WTC11 (cell line): Measurements from ENCODE around the gene CYP1A2. TPM values are rescaled to one million over a fixed set of nuclear protein-coding genes. Genes with fewer than 3 reads are reported as not detected.

ENCODE experiments used
- ATAC-seq: fragments of 200-7000 bp; cut with Tn5 transposase; 2 replicates; pipeline ENCODE4 v1.10.0; 2021; ENCODE audit warnings: mild to moderate bottlenecking, moderate library complexity
- CTCF ChIA-PET: fragments of 300-600 bp; sonication (Branson Sonifier 250); formaldehyde crosslinking; loops from one replicate; lab custom pipeline; 2021; ENCODE audit warnings: antibody characterized with exemption; lab: Charles Lee
- POLR2A ChIA-PET: fragments of 350-600 bp; sonication (Branson Sonifier 250); formaldehyde crosslinking; loops from one replicate; lab custom pipeline; 2021; ENCODE audit warnings: antibody characterized with exemption; lab: Charles Lee
- DNase-seq: peaks from one replicate; pipeline ENCODE4 v3.0.0; 2021; ENCODE audit warnings: low spot score
- H3K27ac Mint-ChIP-seq: 2 replicates; pipeline ENCODE4 v1.8.0; 2021; ENCODE audit warnings: mixed read lengths
- H3K27me3 Mint-ChIP-seq: 2 replicates; pipeline ENCODE4 v1.8.0; 2021; ENCODE audit warnings: low read depth, mild to moderate bottlenecking, moderate library complexity, mixed read lengths
- H3K36me3 Mint-ChIP-seq: 2 replicates; pipeline ENCODE4 v1.8.0; 2021; ENCODE audit warnings: mixed read lengths
- H3K4me1 Mint-ChIP-seq: 2 replicates; pipeline ENCODE4 v1.8.0; 2022; ENCODE audit warnings: mixed read lengths
- H3K4me3 Mint-ChIP-seq: 2 replicates; pipeline ENCODE4 v1.8.0; 2021; ENCODE audit warnings: mild to moderate bottlenecking, moderate library complexity, mixed read lengths
- H3K9me3 Mint-ChIP-seq: 2 replicates; pipeline ENCODE4 v1.8.0; 2021; ENCODE audit warnings: mixed read lengths
- ATF6 ChIP-seq: sonication (generic); formaldehyde crosslinking; IDR thresholded peaks from 2 replicates; pipeline ENCODE4 v1.8.1; 2023; ENCODE audit warnings: mild to moderate bottlenecking, missing genetic modification reagents
- CBFB ChIP-seq: sonication (generic); formaldehyde crosslinking; IDR thresholded peaks from 2 replicates; pipeline ENCODE4 v1.8.1; 2022; ENCODE audit warnings: mild to moderate bottlenecking, low read depth, missing genetic modification reagents
- ELF4 ChIP-seq: sonication (generic); formaldehyde crosslinking; IDR thresholded peaks from 2 replicates; pipeline ENCODE4 v1.8.1; 2022; ENCODE audit warnings: low read depth, mild to moderate bottlenecking, moderate library complexity, missing genetic modification reagents
- NFYB ChIP-seq: sonication (generic); formaldehyde crosslinking; conservative IDR thresholded peaks from 2 replicates; pipeline ENCODE4 v1.8.0; 2022; ENCODE audit warnings: low read depth, missing genetic modification reagents
- SMAD3 ChIP-seq: sonication (generic); formaldehyde crosslinking; IDR thresholded peaks from 2 replicates; pipeline ENCODE4 v1.8.0; 2022; ENCODE audit warnings: missing genetic modification reagents, mild to moderate bottlenecking, borderline replicate concordance
- TCF7 ChIP-seq: sonication (generic); formaldehyde crosslinking; IDR thresholded peaks from 2 replicates; pipeline ENCODE4 v1.8.0; 2022; ENCODE audit warnings: mild to moderate bottlenecking, low read depth, missing genetic modification reagents, moderate library complexity
- TEAD1 ChIP-seq: sonication (generic); formaldehyde crosslinking; IDR thresholded peaks from 2 replicates; pipeline ENCODE4 v1.8.0; 2022; ENCODE audit warnings: mild to moderate bottlenecking, missing genetic modification reagents
- USF1 ChIP-seq: sonication (generic); formaldehyde crosslinking; IDR thresholded peaks from 2 replicates; pipeline ENCODE4 v1.8.0; 2022; ENCODE audit warnings: mild to moderate bottlenecking, missing genetic modification reagents
- ZNF512 ChIP-seq: sonication (generic); formaldehyde crosslinking; IDR thresholded peaks from 2 replicates; pipeline ENCODE4 v1.8.1; 2022; ENCODE audit warnings: missing genetic modification reagents, borderline replicate concordance
- total RNA-seq: library from RNA; stranded (reverse); gene quantifications from 3 replicates; pipeline ENCODE4 v1.2.3, GENCODE V29; 2021
- TF ChIP-seq, protein P1 (sequence below): sonication (generic); formaldehyde crosslinking; IDR thresholded peaks from 2 replicates; pipeline ENCODE4 v1.8.0; 2023; ENCODE audit warnings: missing genetic modification reagents, mild to moderate bottlenecking, borderline replicate concordance
- TF ChIP-seq, protein P2 (sequence below): fragments of 250-450 bp; sonication (Bioruptor Pico); IDR thresholded peaks from 2 replicates; pipeline ENCODE4 v1.9.0; 2021; ENCODE audit warnings: moderate library complexity, mild to moderate bottlenecking, inconsistent platforms, borderline replicate concordance
- TF ChIP-seq, protein P3 (sequence below): sonication (generic); formaldehyde crosslinking; conservative IDR thresholded peaks from 2 replicates; pipeline ENCODE4 v1.8.1; 2022; ENCODE audit warnings: mild to moderate bottlenecking, missing genetic modification reagents

Gene CYP1A2
- total RNA-seq, 1 experiment from 2014 or later, result not detected

- TF ChIP-seq, protein P1, sequence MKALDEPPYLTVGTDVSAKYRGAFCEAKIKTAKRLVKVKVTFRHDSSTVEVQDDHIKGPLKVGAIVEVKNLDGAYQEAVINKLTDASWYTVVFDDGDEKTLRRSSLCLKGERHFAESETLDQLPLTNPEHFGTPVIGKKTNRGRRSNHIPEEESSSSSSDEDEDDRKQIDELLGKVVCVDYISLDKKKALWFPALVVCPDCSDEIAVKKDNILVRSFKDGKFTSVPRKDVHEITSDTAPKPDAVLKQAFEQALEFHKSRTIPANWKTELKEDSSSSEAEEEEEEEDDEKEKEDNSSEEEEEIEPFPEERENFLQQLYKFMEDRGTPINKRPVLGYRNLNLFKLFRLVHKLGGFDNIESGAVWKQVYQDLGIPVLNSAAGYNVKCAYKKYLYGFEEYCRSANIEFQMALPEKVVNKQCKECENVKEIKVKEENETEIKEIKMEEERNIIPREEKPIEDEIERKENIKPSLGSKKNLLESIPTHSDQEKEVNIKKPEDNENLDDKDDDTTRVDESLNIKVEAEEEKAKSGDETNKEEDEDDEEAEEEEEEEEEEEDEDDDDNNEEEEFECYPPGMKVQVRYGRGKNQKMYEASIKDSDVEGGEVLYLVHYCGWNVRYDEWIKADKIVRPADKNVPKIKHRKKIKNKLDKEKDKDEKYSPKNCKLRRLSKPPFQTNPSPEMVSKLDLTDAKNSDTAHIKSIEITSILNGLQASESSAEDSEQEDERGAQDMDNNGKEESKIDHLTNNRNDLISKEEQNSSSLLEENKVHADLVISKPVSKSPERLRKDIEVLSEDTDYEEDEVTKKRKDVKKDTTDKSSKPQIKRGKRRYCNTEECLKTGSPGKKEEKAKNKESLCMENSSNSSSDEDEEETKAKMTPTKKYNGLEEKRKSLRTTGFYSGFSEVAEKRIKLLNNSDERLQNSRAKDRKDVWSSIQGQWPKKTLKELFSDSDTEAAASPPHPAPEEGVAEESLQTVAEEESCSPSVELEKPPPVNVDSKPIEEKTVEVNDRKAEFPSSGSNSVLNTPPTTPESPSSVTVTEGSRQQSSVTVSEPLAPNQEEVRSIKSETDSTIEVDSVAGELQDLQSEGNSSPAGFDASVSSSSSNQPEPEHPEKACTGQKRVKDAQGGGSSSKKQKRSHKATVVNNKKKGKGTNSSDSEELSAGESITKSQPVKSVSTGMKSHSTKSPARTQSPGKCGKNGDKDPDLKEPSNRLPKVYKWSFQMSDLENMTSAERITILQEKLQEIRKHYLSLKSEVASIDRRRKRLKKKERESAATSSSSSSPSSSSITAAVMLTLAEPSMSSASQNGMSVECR (CRISPR knock-in tag), result no peak
- TF ChIP-seq, protein P2, sequence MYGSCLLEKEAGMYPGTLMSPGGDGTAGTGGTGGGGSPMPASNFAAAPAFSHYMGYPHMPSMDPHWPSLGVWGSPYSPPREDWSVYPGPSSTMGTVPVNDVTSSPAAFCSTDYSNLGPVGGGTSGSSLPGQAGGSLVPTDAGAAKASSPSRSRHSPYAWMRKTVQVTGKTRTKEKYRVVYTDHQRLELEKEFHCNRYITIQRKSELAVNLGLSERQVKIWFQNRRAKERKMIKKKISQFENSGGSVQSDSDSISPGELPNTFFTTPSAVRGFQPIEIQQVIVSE, result no peak
- TF ChIP-seq TCF7 (CRISPR knock-in tag) (no peak), ELF4 (CRISPR knock-in tag) (no peak)
Measured at GRCh38 chr15:74792227-74793016, 43.8 kb downstream of the CYP1A2 start (continued).

DNA sequence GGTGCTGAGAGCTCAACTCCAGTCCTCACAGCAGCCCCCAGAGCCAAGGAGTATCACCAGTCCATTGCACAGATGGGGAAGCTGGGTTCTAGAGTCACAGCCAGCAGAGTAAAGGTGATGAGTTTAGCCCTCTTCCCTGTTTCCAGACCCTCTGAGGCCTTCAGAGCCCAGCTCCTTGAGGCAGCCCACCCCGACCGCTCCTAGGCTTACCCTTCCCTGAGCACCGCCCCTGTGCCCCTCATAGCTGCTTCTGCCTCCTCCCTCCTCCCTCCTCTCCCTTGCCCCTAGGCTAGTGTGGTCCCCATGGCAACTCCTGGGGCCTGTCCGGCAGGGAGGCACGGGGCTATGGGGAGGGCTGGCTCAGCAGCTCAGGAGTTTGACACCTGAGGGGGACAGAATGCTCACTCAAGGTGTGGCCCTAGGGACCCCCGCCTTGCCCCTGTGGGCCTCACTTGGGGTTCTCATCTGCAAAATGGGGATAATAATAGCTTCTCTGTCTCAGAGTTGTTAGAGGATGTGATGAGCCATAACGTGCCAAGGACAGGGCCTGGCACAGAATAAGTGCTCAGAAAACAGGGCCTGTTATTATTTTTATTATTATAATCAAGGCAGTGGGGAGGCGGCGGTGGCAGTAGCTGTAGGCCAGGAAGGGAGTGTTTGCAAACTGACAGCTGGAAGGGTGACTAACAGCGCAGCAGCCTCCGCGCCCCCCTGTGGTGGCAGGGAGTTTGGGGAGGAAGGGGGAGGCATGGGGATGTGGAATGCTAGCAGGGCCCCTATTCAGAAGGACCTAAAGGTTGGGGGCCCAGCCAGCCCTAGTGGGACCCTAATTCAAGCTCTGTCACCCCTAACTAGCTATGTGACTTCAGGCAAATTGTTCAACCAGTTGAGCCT lies 44.7 kb downstream of the CYP1A2 start:
- DNase-seq, result no peak
- no peaks in the 10 kb centered on the region for H3K36me3 Mint-ChIP-seq
- TF ChIP-seq, protein P3, sequence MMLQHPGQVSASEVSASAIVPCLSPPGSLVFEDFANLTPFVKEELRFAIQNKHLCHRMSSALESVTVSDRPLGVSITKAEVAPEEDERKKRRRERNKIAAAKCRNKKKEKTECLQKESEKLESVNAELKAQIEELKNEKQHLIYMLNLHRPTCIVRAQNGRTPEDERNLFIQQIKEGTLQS, result no peak
- no peak for TF ChIP-seq NFYB (CRISPR knock-in tag)
- TF ChIP-seq USF1 (CRISPR knock-in tag), result no peak
- ChIA-PET POLR2A (no interaction called here), CTCF (interaction anchor here (0.6 to 3.7 kb wide), 18 partner anchors 10 to 172 kb away, joined by 3 to 79 read pairs (median 5); partner anchors contain the start of genes CPLX3, CSK and CYP1A1)
- H3K4me1 Mint-ChIP-seq, result peaks cover 31% of the 10 kb centered on the region
- no peaks in the 10 kb centered on the region for H3K9me3 Mint-ChIP-seq
- peak; percentile 40 for ATAC-seq
- H3K27ac Mint-ChIP-seq, result no peak overlapping the region
- H3K4me3 Mint-ChIP-seq, result no peak overlapping the region
- no peaks in the 10 kb centered on the region; the same call in 1 of the 2 replicates for H3K27me3 Mint-ChIP-seq

DNA sequence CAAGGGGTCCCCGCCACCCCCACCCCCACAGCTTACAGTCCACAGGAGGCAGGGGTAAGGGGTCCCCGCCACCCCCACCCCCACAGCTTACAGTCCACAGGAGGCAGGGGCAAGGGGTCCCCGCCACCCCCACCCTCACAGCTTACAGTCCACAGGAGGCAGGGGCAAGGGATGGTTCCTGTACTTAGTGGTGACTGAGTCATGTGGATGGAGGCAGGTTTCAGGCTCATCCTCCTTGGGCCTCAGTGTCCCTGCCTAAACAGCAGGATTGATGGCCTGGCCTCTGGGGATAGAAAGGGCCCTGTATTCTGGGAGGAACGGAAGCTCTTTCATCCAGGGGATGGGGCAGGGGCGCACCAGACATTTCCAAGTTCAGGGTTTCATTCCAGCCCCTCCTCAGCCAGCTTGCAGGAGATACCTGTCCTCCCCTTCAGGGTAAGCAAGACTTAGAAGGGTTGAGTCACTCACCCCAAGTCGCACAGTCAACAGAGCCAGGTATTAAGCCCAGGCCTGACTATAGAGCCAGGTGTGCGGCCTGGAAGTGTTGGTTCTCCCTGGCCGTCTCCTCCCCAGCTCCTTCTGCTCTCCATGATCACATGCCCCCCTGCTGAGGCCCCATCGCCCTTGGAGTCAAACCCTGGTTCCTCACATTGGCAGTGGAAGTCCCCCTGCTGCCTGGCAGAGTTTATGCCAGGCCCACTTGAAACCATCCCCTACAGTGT lies 45.8 kb downstream of the CYP1A2 start:
- no peak for ATAC-seq
- H3K36me3 Mint-ChIP-seq, result no peaks in the 10 kb centered on the region
- no peak overlapping the region; the same call in 1 of the 2 replicates for H3K27ac Mint-ChIP-seq
- CTCF ChIA-PET, result interaction anchor here (0.6 to 3.7 kb wide), 9 partner anchors 10 to 162 kb away, joined by 3 to 79 read pairs (median 6); partner anchors contain the start of gene CPLX3
- TF ChIP-seq ATF6 (CRISPR knock-in tag), result no peak
- no peak for TF ChIP-seq ZNF512 (CRISPR knock-in tag)
- TF ChIP-seq SMAD3, result no peak
- TF ChIP-seq TEAD1 (CRISPR knock-in tag), result no peak
- no peak for TF ChIP-seq CBFB (CRISPR knock-in tag)
- peaks cover 21% of the 10 kb centered on the region for H3K4me1 Mint-ChIP-seq
- POLR2A ChIA-PET, result no interaction called here
- H3K4me3 Mint-ChIP-seq, result no peak overlapping the region
- no peak for DNase-seq
- H3K9me3 Mint-ChIP-seq, result no peaks in the 10 kb centered on the region
- no peaks in the 10 kb centered on the region for H3K27me3 Mint-ChIP-seq
